Activated T-cell treated with anti-CD3 and anti-CD28 coated beads for 4 hours (primary cell): Measurements from ENCODE around the gene SSR4.
A peak's percentile ranks its signal among the peaks of the same experiment; 100 is the strongest.
"Not testable (repeated sequence)": the region's sequence is repeated elsewhere in the genome, so short reads cannot be mapped to it uniquely, and the experiment has no call there.

ENCODE experiments used
- DNase-seq: peaks from one replicate; pipeline ENCODE4 v3.0.0-alpha.2; 2020

Gene SSR4

DNA sequence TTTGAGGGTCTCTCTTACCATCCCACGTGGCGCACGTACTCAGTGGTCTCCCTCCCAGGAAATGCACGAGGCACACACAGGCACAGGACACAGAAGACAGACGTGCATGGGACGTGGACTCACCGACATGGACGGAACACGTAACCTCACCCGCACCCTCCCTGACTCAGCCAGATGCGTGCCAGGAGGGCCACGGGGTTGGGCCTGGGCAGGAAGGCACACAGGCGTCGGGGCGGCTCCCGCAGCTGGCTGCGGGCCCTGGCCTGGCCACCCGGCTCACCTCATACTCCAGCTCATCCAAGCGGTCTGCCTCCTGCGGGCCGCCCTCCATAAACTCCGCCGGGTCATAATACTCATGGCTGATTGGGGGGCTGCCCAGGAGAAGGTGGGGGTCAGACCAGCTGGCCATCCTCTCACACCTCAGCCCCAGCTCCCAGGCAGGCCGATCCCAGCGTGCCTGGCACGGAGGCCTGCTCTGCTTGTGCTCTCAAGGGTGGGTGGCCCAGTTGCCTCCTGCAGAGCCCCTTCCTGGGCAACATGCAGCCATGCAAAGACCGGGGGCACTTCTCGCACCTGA, 12.6 kb downstream of the SSR4 start:
- no peak for DNase-seq

DNA sequence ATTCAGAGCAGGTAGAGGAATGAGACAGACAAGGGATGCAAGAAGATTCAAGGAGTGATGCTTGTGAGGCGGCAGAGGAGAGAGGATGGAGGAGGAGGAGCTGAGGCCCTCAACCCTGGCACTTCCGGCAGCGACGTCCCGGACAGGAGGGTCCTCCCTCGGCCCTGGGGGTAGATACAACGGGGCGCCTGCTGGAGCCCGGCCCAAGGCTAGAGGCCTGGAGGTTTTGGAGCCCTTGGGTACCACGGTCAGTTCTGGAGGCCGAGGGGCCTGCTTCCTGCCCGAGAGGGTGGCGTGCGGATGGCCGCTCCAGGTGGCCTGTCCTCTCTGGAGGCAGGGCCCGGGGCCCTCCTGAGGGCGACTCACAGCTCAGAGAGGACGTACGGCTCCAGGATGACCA, 13.5 kb downstream of the SSR4 start:
- no peak for DNase-seq

DNA sequence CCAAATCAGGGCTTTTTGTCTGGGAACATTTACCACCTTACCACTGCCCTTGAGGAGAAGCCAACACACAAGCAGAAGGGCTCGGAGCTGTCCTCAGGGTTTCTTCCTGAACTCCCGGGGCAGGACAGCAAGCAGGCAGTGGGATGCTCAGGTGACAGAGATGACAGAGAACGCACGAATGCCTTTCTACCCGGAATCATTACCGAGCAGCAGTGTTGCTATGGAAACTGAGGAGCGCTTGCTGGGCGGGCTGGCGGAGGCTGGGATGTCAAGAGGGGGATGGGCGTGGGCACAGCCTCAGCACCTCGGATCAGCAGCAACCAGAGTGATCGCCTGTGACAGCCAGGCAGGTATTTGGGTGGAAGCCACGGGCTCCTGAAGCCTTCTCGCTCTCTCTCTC, 17.8 kb downstream of the SSR4 start:
- DNase-seq, result no peak

DNA sequence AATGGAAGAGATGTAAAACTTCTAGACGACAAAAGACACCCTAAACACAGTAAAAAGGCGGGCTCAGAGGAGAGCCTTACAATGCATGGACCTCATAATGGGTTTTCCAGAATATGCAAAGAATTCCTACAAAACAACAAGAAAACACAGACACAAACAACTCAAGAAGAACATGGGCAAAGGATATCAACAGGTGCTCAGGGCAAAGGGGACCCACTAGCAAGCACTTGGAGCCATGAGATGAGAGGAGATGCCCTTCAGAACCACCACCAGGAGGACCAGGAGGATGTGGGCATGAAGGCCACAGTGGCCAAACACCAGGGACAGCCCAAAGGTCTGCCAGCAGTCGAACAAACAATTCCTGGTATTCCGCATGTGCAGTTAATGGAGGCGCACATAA, 18.7 kb downstream of the SSR4 start:
- DNase-seq, result no peak

DNA sequence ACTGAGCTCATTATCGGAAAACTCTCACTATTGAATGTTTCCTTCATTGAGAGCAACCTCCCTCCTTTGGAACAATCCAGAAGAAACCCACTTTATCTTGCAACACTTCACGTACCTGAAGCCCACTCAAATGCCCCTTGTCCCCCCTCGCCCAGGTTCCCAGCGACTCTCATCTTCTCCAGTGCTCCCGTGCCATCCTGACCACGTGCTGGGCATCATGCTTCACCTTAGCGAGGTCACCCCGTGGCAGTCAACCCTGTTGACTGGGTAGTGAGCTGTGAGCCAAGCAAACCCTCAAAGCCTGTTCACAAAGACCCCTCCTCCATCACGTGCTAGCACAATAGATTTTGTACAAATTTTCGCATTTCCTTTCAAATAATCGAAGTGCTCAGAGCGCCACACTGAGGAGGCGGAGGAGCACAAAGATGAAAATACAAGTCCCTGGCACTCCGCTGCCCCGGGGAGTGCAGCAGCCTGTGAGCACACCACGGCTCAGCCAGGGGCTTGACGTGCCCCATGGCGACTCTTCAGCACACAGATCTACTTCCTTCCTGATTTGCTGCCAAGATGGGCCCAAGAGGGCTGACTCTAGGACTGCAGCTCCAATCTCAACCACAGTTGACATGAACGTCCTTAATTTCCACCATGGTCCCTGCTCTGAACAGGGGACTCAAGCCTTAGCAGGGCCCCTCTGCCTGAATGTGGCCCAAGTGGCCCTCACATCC, 20.3 kb downstream of the SSR4 start:
- DNase-seq, result no peak

- no peak for DNase-seq
Measured at GRCh38 chrX:153816831-153817690, 22.6 kb downstream of the SSR4 start.

GRCh38 chrX:153818064-153818463, 23.6 kb downstream of the SSR4 start:
- DNase-seq, result not testable (repeated sequence)

DNA sequence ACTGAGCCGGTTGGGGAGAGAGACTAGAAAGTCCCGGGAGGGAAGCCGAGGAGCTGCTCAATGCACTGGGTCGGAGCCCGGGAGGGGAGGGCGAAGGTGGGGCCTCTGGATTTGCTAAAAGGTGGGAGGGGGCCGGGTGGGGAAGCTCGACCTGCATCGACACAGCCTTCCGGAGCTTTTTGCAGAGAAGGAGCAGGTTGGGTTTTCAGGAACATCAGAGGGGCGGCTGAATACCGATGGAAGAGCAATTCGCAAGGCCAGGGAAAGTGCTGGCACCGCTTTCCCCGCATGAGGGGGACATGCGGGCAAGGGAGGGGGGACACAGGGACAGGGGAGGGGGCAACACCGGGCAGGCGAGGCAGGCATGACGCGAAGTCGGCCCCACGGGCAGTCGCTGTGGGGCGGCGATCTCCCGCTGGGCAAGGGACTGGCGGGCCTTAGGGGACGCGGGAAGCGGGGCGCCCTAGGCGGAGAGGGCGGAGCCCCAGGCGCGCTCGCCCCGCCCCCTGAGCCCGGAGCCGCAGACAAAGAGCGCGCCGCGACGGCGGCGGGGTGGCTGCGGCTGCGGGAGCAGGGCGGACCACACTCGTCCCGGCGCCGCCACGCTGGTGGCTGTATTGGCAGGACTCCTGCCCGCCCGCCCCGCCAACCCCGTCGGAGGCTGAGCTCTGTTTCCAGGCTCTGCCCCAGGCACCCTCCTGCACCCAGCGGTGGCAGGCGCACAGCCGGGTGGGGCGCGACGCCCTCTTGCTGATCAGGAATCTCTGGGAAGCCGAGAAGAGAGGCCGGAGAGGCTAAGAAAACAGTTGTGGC, 24.3 kb downstream of the SSR4 start:
- peak; percentile 29 for DNase-seq

- no peak for DNase-seq
Measured at GRCh38 chrX:153819384-153820040, 25.0 kb downstream of the SSR4 start.

GRCh38 chrX:153820601-153821000, 26.1 kb downstream of the SSR4 start:
- no peak for DNase-seq

DNA sequence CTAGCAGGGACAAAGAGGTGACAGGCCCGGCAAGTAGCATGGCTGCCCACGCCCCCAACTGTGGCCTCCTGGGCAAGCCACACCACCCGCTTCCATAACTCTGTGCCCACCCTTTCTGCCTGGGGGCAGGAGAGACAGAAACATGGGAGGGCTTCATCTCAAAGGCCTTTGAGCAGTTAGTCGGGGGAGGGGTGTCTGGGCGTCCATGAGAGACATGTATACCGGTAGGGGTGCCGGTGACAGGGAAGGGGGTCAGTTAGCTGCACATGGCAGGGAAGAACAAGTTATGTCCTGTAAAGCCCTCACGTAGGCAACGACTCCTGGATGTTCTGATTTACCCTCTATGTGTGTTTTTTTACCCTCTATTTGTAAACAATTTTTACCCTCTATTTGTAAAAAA, 26.6 kb downstream of the SSR4 start:
- DNase-seq, result no peak

- DNase-seq, result no peak
Measured at GRCh38 chrX:153824348-153824747, 29.9 kb downstream of the SSR4 start.

- DNase-seq, result no peak
Measured at GRCh38 chrX:153825042-153825441, 30.6 kb downstream of the SSR4 start.

DNA sequence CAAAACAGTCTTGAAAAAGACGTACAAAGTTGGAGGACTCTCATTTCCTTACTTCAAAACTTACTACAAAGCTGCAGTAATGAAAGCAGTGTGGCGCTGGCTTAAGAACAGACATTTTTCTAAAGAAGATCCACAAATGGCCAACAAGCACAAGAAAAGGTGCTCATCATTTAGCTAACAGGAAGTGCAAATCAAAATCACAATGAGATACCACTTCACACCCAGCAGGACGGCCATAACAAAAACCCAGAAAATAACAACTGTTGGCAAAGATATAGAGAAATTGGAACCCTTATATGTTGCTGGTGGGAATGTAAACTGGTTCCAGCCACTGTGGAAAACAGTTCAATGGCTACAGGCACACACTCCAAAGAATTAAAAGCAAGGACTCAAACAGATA, 32.5 kb downstream of the SSR4 start:
- no peak for DNase-seq

- DNase-seq, result no peak
Measured at GRCh38 chrX:153827903-153828302, 33.4 kb downstream of the SSR4 start.

GRCh38 chrX:153828308-153828707, 33.8 kb downstream of the SSR4 start:
- no peak for DNase-seq

GRCh38 chrX:153828723-153829548, 34.5 kb downstream of the SSR4 start:
- no peak for DNase-seq

- no peak for DNase-seq
Measured at GRCh38 chrX:153829549-153829798, 35.0 kb downstream of the SSR4 start.

- no peak for DNase-seq
Measured at GRCh38 chrX:153829799-153830639, 35.6 kb downstream of the SSR4 start, which contains the start of gene PDZD4. TSS of gene PDZD4 (minus strand) at chrX:153830544. CDS start at chrX:153830298, 246 bp downstream.

GRCh38 chrX:153830640-153831428, 36.4 kb downstream of the SSR4 start:
- no peak for DNase-seq
